Mucosa of descending colon (tissue), 3 donors: ENCODE measurements around the gene REG1A. TPM values are rescaled to one million over a fixed set of nuclear protein-coding genes. Genes with fewer than 3 reads are reported as not detected.

Experiments
- ATAC-seq: fragments of 200-7000 bp; cut with Tn5 transposase; one replicate; pipeline ENCODE4 v1.9.1; 2020; ENCODE audit warnings: mild to moderate bottlenecking, moderate library complexity
- DNase-seq, 3 donors: peaks; one replicate each; pipeline ENCODE4 v3.0.0-alpha.2; 2020
- H3K36me3 ChIP-seq: fragments of 200-600 bp; one replicate; pipeline ENCODE4 v1.8.0; 2021; ENCODE audit warnings: low read depth, mild to moderate bottlenecking
- H3K4me1 ChIP-seq: fragments of 200-600 bp; one replicate; pipeline ENCODE4 v1.8.0; 2021; ENCODE audit warnings: low read depth, mild to moderate bottlenecking
- H3K4me3 ChIP-seq: fragments of 200-600 bp; one replicate; pipeline ENCODE4 v1.8.0; 2021; ENCODE audit warnings: mild to moderate bottlenecking
- H3K9me3 ChIP-seq: fragments of 200-600 bp; one replicate; pipeline ENCODE4 v1.8.0; 2021; ENCODE audit warnings: mild to moderate bottlenecking
- intact Hi-C, 2 donors: fragments of 100-400 bp; cut with DNase I in 1 of 2; cut with micrococcal nuclease in 1 of 2; formaldehyde crosslinking; loops; one replicate each; pipeline versions ENCODE4 v1.11.0 to v1.11.1; 2022; cut with DNase I, micrococcal nuclease
- total RNA-seq, 3 donors: library from RNA; stranded (reverse); fragmentation: NEBNext Ultra II Directional in 2 of 3; extraction: Animal tissue kit (Norgen Biotek cat#: 25700) in 2 of 3; gene quantifications; one replicate each; pipeline versions ENCODE4 v1.2.1 to v1.2.4, GENCODE V29; 2021 to 2023
- TF ChIP-seq, protein P1 (sequence below): fragments of 200-600 bp; IDR thresholded peaks from one replicate; pipeline ENCODE4 v1.8.0; 2022; ENCODE audit warnings: antibody characterized with exemption, mild to moderate bottlenecking
- donor health status: DM: no; HTN: no; CAD: no; lungs with moderate emphysema.
- donor health status: DM: no; HTN: no; CAD: no.
- donor health status: DM: no; HTN: yes; CAD: no.

Gene REG1A
- total RNA-seq, 3 donors from 2014 or later = 0.89 to 885 TPM; not detected in 1

DNA sequence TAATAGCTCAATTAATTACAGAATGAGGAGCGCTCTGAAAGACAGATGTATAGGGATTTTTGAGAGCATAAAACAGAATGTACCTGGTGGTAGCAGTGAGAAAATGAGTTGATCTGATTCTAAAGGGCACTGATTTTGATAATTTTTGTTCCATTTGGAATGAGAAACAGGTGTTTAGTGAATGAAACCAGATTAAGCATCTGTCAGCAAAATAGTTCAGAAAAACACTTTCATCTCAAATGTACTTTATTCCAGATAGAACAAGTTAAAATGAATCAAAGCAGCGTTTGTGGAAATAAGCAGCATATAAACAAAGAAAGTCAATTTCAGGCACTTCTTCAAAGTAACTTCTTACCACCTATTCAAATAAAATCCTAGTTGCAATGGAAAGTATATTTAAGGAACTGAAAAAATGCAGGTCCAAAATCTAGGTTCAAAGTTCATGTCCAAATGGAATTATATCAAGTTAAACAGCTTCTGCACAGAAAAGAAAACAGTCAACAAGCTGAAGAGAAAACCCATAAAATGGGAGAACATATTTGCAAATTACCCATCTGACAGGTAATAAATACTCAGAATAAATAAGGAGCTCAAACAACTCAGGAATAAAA lies 51.2 kb downstream of the REG1A start:
- intact Hi-C loops = no loop called here
- ATAC-seq = no peak

More for the DNA sequence above, 51.2 kb downstream of the REG1A start:
- Histone ChIP-seq H3K36me3 (no peaks in the 10 kb centered on the region), H3K9me3 (no peaks in the 10 kb centered on the region), H3K4me3 (no peak overlapping the region), H3K4me1 (no peaks in the 10 kb centered on the region)
- TF ChIP-seq, protein P1, sequence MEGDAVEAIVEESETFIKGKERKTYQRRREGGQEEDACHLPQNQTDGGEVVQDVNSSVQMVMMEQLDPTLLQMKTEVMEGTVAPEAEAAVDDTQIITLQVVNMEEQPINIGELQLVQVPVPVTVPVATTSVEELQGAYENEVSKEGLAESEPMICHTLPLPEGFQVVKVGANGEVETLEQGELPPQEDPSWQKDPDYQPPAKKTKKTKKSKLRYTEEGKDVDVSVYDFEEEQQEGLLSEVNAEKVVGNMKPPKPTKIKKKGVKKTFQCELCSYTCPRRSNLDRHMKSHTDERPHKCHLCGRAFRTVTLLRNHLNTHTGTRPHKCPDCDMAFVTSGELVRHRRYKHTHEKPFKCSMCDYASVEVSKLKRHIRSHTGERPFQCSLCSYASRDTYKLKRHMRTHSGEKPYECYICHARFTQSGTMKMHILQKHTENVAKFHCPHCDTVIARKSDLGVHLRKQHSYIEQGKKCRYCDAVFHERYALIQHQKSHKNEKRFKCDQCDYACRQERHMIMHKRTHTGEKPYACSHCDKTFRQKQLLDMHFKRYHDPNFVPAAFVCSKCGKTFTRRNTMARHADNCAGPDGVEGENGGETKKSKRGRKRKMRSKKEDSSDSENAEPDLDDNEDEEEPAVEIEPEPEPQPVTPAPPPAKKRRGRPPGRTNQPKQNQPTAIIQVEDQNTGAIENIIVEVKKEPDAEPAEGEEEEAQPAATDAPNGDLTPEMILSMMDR = no peak
- DNase-seq = no peak

Other genes with a start within 250 kb of the REG1A start
- not detected for gene REG3G, start 94.8 kb upstream of the REG1A start, total RNA-seq
- gene REG1B, start 32.5 kb upstream of the REG1A start, total RNA-seq = 100 to 1,000 TPM in 1 of 3 donors, 1 to 10 TPM in 1, not detected in 1; 1.2 to 395 TPM
- not detected for gene REG3A, start 39.3 kb downstream of the REG1A start, total RNA-seq